Panc1 (cell line): ENCODE measurements around the gene RBM4. TPM values are rescaled to one million over a fixed set of nuclear protein-coding genes. Genes with fewer than 3 reads are reported as not detected.

Source experiments
- ATAC-seq: fragments of 200-7000 bp; cut with Tn5 transposase; 2 replicates; pipeline ENCODE4 v1.9.1; 2020; ENCODE audit warnings: mild to moderate bottlenecking, moderate library complexity
- BruUV-seq: library from RNA; stranded (reverse); fragments of 400-500 nt; replicated peaks from 2 replicates; lab custom pipeline; 2021; lab: Mats Ljungman, UMichigan
- CTCF ChIA-PET: fragments of 300-600 bp; sonication (Branson Sonifier 250); formaldehyde crosslinking; loops from one replicate; lab custom pipeline; 2022; ENCODE audit warnings: antibody characterized with exemption; lab: Charles Lee
- POLR2A ChIA-PET: fragments of 300-600 bp; sonication (Branson Sonifier 250); formaldehyde crosslinking; loops from one replicate; lab custom pipeline; 2022; ENCODE audit warnings: antibody characterized with exemption; lab: Charles Lee
- DNase-seq: peaks from one replicate; pipeline ENCODE4 v3.0.0-alpha.2; 2010; ENCODE audit warnings: low read depth, low spot score
- H3K27ac ChIP-seq: 2 replicates; pipeline ENCODE4 v1.5.1; 2011; ENCODE audit warnings: mild to moderate bottlenecking, low read length, inconsistent platforms
- H3K27me3 ChIP-seq: fragments of 200-500 bp; sonication (Bioruptor generic); 2 replicates; pipeline ENCODE4 v1.6.0; 2014; ENCODE audit warnings: low read length, inconsistent platforms; ENCODE audit not compliant: control insufficient read depth, insufficient read depth
- H3K36me3 ChIP-seq: fragments of 200-500 bp; sonication (Bioruptor generic); 2 replicates; pipeline ENCODE4 v1.5.1; 2014; ENCODE audit warnings: inconsistent platforms, mild to moderate bottlenecking, low read length, moderate library complexity; ENCODE audit not compliant: control insufficient read depth, insufficient read depth
- H3K4me1 ChIP-seq: 2 replicates; pipeline ENCODE4 v1.5.1; 2011; ENCODE audit warnings: inconsistent platforms, mild to moderate bottlenecking, low read length, moderate library complexity; ENCODE audit not compliant: control insufficient read depth, insufficient read depth
- H3K4me3 ChIP-seq, 2 experiments: 2 replicates each; pipeline ENCODE4 v1.5.1; 2011 to 2012; ENCODE audit warnings: low read depth in 2 of 2, low read length in 2 of 2, mild to moderate bottlenecking in 2 of 2, inconsistent platforms in 1 of 2, moderate library complexity in 1 of 2
- H3K9me3 ChIP-seq: fragments of 200-500 bp; sonication (Bioruptor generic); 2 replicates; pipeline ENCODE4 v1.5.1; 2014; ENCODE audit warnings: low read depth, mild to moderate bottlenecking, inconsistent platforms, low read length, moderate library complexity; ENCODE audit not compliant: control insufficient read depth, insufficient read depth
- CTCF ChIP-seq: fragments of 450-650 bp; IDR thresholded peaks from 2 replicates; pipeline ENCODE4 v1.5.1; 2017; ENCODE audit warnings: mild to moderate bottlenecking
- POLR2AphosphoS5 ChIP-seq: IDR thresholded peaks from 2 replicates; pipeline ENCODE4 v1.6.1; 2012; ENCODE audit warnings: mild to moderate bottlenecking, low read depth, low read length, moderate library complexity
- REST ChIP-seq, 2 experiments: IDR thresholded peaks; 2 replicates each; pipeline ENCODE4 v1.6.1; 2011 to 2012; ENCODE audit warnings: low read depth in 2 of 2, control low read depth in 1 of 2, low read length in 1 of 2, mild to moderate bottlenecking in 1 of 2, moderate library complexity in 1 of 2; ENCODE audit not compliant: insufficient read depth in 1 of 2
- SIN3A ChIP-seq: IDR thresholded peaks from 2 replicates; pipeline ENCODE4 v1.6.1; 2012; ENCODE audit warnings: low read depth, mild to moderate bottlenecking, low read length, moderate library complexity, borderline replicate concordance; ENCODE audit not compliant: insufficient read depth
- TCF7L2 ChIP-seq: IDR thresholded peaks from 2 replicates; pipeline ENCODE4 v1.6.1; 2011; ENCODE audit warnings: mild to moderate bottlenecking, low read depth, low read length, inconsistent platforms
- in situ Hi-C: cut with HindIII; loops from 2 replicates; pipeline ENCODE4 v1.10.0; 2016; ENCODE audit warnings: low sequenced_read_pairs, low pct_unique_long_range_greater_than_20kb
- intact Hi-C: fragments of 100-400 bp; cut with micrococcal nuclease; formaldehyde crosslinking; loops from one replicate; pipeline ENCODE4 v1.10.0; 2022; ENCODE audit not compliant: unreplicated experiment
- total RNA-seq: library from RNA; stranded (reverse); gene quantifications from one replicate; pipeline ENCODE4 v1.2.1, GENCODE V29; 2021; ENCODE audit not compliant: unreplicated experiment

RBM4 gene
- total RNA-seq, 1 experiment from 2014 or later, result 195 TPM

GRCh38 chr11:66600631-66601233 lies 37.8 kb upstream of the RBM4 start:
- no peaks in the 10 kb centered on the region for H3K9me3 ChIP-seq
- ChIA-PET CTCF (no interaction called here), POLR2A (no interaction called here)
- H3K4me3 ChIP-seq, result no peak overlapping the region
- intact Hi-C loops, result no loop called here
- no peaks in the 10 kb centered on the region for H3K4me1 ChIP-seq
- no peaks in the 10 kb centered on the region for H3K27me3 ChIP-seq
- ATAC-seq (no peak), DNase-seq (no peak)
- no peak overlapping the region for H3K27ac ChIP-seq
- BruUV-seq, result no TSS peak
- H3K36me3 ChIP-seq, result no peaks in the 10 kb centered on the region; the same call in 1 of the 2 replicates
- in situ Hi-C loops, result no loop called here
- TF ChIP-seq SIN3A, result no peak
- TF ChIP-seq POLR2AphosphoS5, result no peak
- no peak for TF ChIP-seq CTCF
- no peak for TF ChIP-seq TCF7L2
- TF ChIP-seq REST (IDR thresholded peaks at IDR 0.05; ENCODE audit: insufficient read depth in 1 of 2, low read depth in 2 of 2, low read length in 1 of 2), result no peak

- no peaks in the 10 kb centered on the region; the same call in 1 of the 2 replicates for H3K36me3 ChIP-seq
- no TSS peak for BruUV-seq
- H3K27ac ChIP-seq, result no peak overlapping the region
- no peaks in the 10 kb centered on the region for H3K9me3 ChIP-seq
- in situ Hi-C loops (no loop called here), intact Hi-C loops (no loop called here)
- TF ChIP-seq REST (IDR thresholded peaks at IDR 0.05; ENCODE audit: insufficient read depth in 1 of 2, low read depth in 2 of 2, low read length in 1 of 2), result no peak
- no peak for TF ChIP-seq TCF7L2
- TF ChIP-seq SIN3A, result no peak
- no peak for TF ChIP-seq CTCF
- no peak for TF ChIP-seq POLR2AphosphoS5
- H3K4me3 ChIP-seq, result no peak overlapping the region
- no peak for DNase-seq
- H3K4me1 ChIP-seq, result no peaks in the 10 kb centered on the region
- ATAC-seq, result no peak
- ChIA-PET POLR2A (no interaction called here), CTCF (no interaction called here)
- H3K27me3 ChIP-seq, result no peaks in the 10 kb centered on the region
These were observed 35.4 kb upstream of the RBM4 start for GRCh38 chr11:66603072-66603471.
